Measurements from ENCODE around the gene FASN. TPM values are rescaled to one million over a fixed set of nuclear protein-coding genes. Genes with fewer than 3 reads are reported as not detected.

FASN gene
- total and polyA plus RNA-seq, 2 of the 13 experiments (the other 11 are each of a cell fraction or from before 2014, with no cell fraction given) = 51.7 to 101 TPM

GRCh38 chr17:82095777-82096708 lies 2.0 kb downstream of the FASN start (continued):
- TF ChIP-seq FOXM1 (CRISPR knock-in tag; IDR thresholded peaks at IDR 0.05) = no peak
- TF ChIP-seq ZNF556 (CRISPR knock-in tag; IDR thresholded peaks at IDR 0.05; ENCODE audit: borderline replicate concordance) = no peak; the same call in 1 of the 2 replicates
- no peak for TF ChIP-seq RFXAP (CRISPR knock-in tag; IDR thresholded peaks at IDR 0.05; ENCODE audit: borderline replicate concordance)
- TF ChIP-seq ZMYM2 (CRISPR knock-in tag; IDR thresholded peaks at IDR 0.05) = no peak
- no peak for TF ChIP-seq ZNF878 (CRISPR knock-in tag; IDR thresholded peaks at IDR 0.05)
- TF ChIP-seq TBL1XR1 (IDR thresholded peaks at IDR 0.05; ENCODE audit: borderline replicate concordance, low read length, partially characterized antibody) = no peak
- 0 out of 2 replicates have a peak, but pooled peaks have one; percentile 2 for TF ChIP-seq ZNF605 (CRISPR knock-in tag; IDR thresholded peaks at IDR 0.05)
- no peak for TF ChIP-seq ZNF879 (CRISPR knock-in tag; IDR thresholded peaks at IDR 0.05)
- TF ChIP-seq ZNF225 (CRISPR knock-in tag; IDR thresholded peaks at IDR 0.05) = peak; percentile 55; the same call in 1 of the 2 replicates
- TF ChIP-seq, protein P1, sequence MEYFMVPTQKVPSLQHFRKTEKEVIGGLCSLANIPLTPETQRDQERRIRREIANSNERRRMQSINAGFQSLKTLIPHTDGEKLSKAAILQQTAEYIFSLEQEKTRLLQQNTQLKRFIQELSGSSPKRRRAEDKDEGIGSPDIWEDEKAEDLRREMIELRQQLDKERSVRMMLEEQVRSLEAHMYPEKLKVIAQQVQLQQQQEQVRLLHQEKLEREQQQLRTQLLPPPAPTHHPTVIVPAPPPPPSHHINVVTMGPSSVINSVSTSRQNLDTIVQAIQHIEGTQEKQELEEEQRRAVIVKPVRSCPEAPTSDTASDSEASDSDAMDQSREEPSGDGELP (IDR thresholded peaks at IDR 0.05; ENCODE audit: borderline replicate concordance, low read depth) = no peak
- no peak for TF ChIP-seq NFE2L2 (IDR thresholded peaks at IDR 0.05; ENCODE audit: low read length)
- TF ChIP-seq, protein P2, sequence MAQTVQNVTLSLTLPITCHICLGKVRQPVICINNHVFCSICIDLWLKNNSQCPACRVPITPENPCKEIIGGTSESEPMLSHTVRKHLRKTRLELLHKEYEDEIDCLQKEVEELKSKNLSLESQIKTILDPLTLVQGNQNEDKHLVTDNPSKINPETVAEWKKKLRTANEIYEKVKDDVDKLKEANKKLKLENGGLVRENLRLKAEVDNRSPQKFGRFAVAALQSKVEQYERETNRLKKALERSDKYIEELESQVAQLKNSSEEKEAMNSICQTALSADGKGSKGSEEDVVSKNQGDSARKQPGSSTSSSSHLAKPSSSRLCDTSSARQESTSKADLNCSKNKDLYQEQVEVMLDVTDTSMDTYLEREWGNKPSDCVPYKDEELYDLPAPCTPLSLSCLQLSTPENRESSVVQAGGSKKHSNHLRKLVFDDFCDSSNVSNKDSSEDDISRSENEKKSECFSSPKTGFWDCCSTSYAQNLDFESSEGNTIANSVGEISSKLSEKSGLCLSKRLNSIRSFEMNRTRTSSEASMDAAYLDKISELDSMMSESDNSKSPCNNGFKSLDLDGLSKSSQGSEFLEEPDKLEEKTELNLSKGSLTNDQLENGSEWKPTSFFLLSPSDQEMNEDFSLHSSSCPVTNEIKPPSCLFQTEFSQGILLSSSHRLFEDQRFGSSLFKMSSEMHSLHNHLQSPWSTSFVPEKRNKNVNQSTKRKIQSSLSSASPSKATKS (CRISPR knock-in tag; IDR thresholded peaks at IDR 0.05) = no peak
- no peak; the same call in 1 of the 2 replicates for TF ChIP-seq CTCF (CRISPR knock-in tag; IDR thresholded peaks at IDR 0.05)
- TF ChIP-seq RAD21 (CRISPR knock-in tag; IDR thresholded peaks at IDR 0.05) = no peak
- no peak for TF ChIP-seq GLI4 (CRISPR knock-in tag; IDR thresholded peaks at IDR 0.05; ENCODE audit: borderline replicate concordance)
- TF ChIP-seq FOSL1 (CRISPR knock-in tag; IDR thresholded peaks at IDR 0.05; ENCODE audit: borderline replicate concordance) = no peak
- TF ChIP-seq HCFC1 (IDR thresholded peaks at IDR 0.05; ENCODE audit: low read depth, low read length) = no peak
- no peak for TF ChIP-seq MAFK (conservative IDR thresholded peaks at IDR 0.05 in 1 of 2, IDR thresholded peaks at IDR 0.05 in 1 of 2; ENCODE audit: low read length in 2 of 2)
- no peak for TF ChIP-seq ZNF343 (CRISPR knock-in tag; IDR thresholded peaks at IDR 0.05)
- TF ChIP-seq ZNF766 (CRISPR knock-in tag; IDR thresholded peaks at IDR 0.05; ENCODE audit: borderline replicate concordance) = 0 out of 2 replicates have a peak, but pooled peaks have one; percentile 59
- no peak for TF ChIP-seq ZNF496 (CRISPR knock-in tag; IDR thresholded peaks at IDR 0.05; ENCODE audit: insufficient replicate concordance)
- TF ChIP-seq, protein P3, sequence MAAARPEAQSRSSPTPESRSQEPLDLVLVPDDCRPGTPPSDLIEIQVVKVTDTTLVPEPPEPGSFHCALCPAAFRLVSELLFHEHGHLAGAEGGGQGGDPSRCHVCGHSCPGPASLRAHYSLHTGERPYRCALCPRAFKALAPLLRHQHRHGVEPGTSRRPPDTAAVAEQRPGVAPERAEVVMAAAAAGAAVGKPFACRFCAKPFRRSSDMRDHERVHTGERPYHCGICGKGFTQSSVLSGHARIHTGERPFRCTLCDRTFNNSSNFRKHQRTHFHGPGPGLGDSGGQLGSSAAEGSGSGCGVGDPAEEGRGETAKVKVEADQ (CRISPR knock-in tag; IDR thresholded peaks at IDR 0.05; ENCODE audit: borderline replicate concordance) = no peak
- peak; percentile 52; the same call in 1 of the 2 replicates for TF ChIP-seq ZNF839 (CRISPR knock-in tag; IDR thresholded peaks at IDR 0.05; ENCODE audit: borderline replicate concordance)

All from HepG2 (cell line).